SK-N-SH (cell line): Measurements from ENCODE around the gene NPIPB2.

ENCODE experiments used
- FOXM1 ChIP-seq: IDR thresholded peaks from 2 replicates; pipeline ENCODE4 v1.4.0; 2012; ENCODE audit warnings: low read depth, mild to moderate bottlenecking
- GABPA ChIP-seq: IDR thresholded peaks from 2 replicates; pipeline ENCODE4 v1.4.0; 2012; ENCODE audit warnings: low read depth, mild to moderate bottlenecking
- JUND ChIP-seq: IDR thresholded peaks from 2 replicates; pipeline ENCODE4 v1.4.0; 2012
- NFIC ChIP-seq: IDR thresholded peaks from 2 replicates; pipeline ENCODE4 v1.4.0; 2012; ENCODE audit warnings: borderline replicate concordance
- NRF1 ChIP-seq: IDR thresholded peaks from 2 replicates; pipeline ENCODE4 v1.6.1; 2012; ENCODE audit warnings: low read depth, mild to moderate bottlenecking, low read length
- POLR2AphosphoS5 ChIP-seq: IDR thresholded peaks from 2 replicates; pipeline ENCODE4 v1.6.1; 2012; ENCODE audit warnings: low read depth, low read length
- RAD21 ChIP-seq: IDR thresholded peaks from 2 replicates; pipeline ENCODE4 v1.6.1; 2012; ENCODE audit warnings: mild to moderate bottlenecking, low read length
- YY1 ChIP-seq: IDR thresholded peaks from 2 replicates; pipeline ENCODE4 v1.4.0; 2012; ENCODE audit warnings: low read depth, mild to moderate bottlenecking
- TF ChIP-seq, protein P1 (sequence below): IDR thresholded peaks from 2 replicates; pipeline ENCODE4 v1.6.1; 2012; ENCODE audit warnings: mild to moderate bottlenecking, low read depth, low read length, moderate library complexity
- TF ChIP-seq, protein P2 (sequence below): fragments of 200-600 bp; sonication (generic); IDR thresholded peaks from 2 replicates; pipeline ENCODE4 v1.6.1; 2017; ENCODE audit warnings: antibody characterized with exemption, mild to moderate bottlenecking, moderate library complexity
- TF ChIP-seq, protein P3 (sequence below): fragments of 150-350 bp; IDR thresholded peaks from 2 replicates; pipeline ENCODE4 v1.6.1; 2017; ENCODE audit warnings: antibody characterized with exemption, low read length, low read depth, borderline replicate concordance

DNA sequence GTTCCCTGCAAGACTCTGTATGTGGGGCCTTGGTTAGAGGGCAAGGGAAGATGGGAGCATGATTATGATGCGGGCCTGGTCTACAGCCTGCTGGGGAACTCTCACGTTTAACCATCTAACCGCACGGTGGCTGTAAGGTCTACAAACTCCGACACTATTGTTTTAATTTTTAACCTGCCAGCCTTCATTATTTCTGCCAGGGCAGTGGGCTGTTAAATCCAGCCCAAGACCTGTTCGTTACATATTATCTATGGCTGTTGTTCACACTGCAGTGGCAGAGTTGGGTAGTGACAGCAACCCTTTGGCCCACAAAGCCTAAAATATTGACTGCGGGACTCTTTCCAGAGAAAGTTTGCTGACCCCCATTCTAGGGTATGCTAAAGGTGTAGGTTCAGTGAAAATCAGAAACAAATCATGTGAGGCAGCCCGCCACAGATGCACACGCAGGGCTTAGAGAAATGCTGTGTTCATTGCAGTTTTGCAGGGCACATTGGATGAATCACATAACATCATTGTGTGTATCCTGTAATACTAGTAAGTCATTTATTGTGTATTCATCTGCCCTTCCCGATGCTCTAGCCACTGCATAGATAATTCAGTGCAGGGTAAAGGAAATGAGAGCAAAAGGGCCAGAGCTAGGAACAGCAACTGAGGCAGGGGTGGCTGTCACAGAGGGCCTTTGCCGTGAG lies 49.0 kb upstream of the NPIPB2 start:
- TF ChIP-seq, protein P1, sequence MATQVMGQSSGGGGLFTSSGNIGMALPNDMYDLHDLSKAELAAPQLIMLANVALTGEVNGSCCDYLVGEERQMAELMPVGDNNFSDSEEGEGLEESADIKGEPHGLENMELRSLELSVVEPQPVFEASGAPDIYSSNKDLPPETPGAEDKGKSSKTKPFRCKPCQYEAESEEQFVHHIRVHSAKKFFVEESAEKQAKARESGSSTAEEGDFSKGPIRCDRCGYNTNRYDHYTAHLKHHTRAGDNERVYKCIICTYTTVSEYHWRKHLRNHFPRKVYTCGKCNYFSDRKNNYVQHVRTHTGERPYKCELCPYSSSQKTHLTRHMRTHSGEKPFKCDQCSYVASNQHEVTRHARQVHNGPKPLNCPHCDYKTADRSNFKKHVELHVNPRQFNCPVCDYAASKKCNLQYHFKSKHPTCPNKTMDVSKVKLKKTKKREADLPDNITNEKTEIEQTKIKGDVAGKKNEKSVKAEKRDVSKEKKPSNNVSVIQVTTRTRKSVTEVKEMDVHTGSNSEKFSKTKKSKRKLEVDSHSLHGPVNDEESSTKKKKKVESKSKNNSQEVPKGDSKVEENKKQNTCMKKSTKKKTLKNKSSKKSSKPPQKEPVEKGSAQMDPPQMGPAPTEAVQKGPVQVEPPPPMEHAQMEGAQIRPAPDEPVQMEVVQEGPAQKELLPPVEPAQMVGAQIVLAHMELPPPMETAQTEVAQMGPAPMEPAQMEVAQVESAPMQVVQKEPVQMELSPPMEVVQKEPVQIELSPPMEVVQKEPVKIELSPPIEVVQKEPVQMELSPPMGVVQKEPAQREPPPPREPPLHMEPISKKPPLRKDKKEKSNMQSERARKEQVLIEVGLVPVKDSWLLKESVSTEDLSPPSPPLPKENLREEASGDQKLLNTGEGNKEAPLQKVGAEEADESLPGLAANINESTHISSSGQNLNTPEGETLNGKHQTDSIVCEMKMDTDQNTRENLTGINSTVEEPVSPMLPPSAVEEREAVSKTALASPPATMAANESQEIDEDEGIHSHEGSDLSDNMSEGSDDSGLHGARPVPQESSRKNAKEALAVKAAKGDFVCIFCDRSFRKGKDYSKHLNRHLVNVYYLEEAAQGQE, result no peak
- TF ChIP-seq, protein P2, sequence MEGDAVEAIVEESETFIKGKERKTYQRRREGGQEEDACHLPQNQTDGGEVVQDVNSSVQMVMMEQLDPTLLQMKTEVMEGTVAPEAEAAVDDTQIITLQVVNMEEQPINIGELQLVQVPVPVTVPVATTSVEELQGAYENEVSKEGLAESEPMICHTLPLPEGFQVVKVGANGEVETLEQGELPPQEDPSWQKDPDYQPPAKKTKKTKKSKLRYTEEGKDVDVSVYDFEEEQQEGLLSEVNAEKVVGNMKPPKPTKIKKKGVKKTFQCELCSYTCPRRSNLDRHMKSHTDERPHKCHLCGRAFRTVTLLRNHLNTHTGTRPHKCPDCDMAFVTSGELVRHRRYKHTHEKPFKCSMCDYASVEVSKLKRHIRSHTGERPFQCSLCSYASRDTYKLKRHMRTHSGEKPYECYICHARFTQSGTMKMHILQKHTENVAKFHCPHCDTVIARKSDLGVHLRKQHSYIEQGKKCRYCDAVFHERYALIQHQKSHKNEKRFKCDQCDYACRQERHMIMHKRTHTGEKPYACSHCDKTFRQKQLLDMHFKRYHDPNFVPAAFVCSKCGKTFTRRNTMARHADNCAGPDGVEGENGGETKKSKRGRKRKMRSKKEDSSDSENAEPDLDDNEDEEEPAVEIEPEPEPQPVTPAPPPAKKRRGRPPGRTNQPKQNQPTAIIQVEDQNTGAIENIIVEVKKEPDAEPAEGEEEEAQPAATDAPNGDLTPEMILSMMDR, result no peak
- TF ChIP-seq YY1, result no peak
- no peak for TF ChIP-seq RAD21
- no peak for TF ChIP-seq GABPA
- TF ChIP-seq POLR2AphosphoS5, result no peak
- no peak for TF ChIP-seq NRF1
- no peak for TF ChIP-seq FOXM1
- no peak for TF ChIP-seq JUND
- no peak for TF ChIP-seq NFIC
- TF ChIP-seq, protein P3, sequence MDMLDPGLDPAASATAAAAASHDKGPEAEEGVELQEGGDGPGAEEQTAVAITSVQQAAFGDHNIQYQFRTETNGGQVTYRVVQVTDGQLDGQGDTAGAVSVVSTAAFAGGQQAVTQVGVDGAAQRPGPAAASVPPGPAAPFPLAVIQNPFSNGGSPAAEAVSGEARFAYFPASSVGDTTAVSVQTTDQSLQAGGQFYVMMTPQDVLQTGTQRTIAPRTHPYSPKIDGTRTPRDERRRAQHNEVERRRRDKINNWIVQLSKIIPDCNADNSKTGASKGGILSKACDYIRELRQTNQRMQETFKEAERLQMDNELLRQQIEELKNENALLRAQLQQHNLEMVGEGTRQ, result no peak
